ENCODE measurements around the gene TOM1L1. TPM values are rescaled to one million over a fixed set of nuclear protein-coding genes. Genes with fewer than 3 reads are reported as not detected.

The TOM1L1 gene
- total RNA-seq, 1 experiment from 2014 or later: 46.8 TPM

GRCh38 chr17:54983260-54983659, 82.6 kb downstream of the TOM1L1 start:
- H3K4me1 Mint-ChIP-seq (ENCODE audit: low read depth, unreplicated experiment): no peaks in the 10 kb centered on the region
- H3K36me3 Mint-ChIP-seq (ENCODE audit: insufficient read depth, unreplicated experiment): no peaks in the 10 kb centered on the region
- peaks cover 3% of the 10 kb centered on the region for H3K9me3 Mint-ChIP-seq (ENCODE audit: low read depth, unreplicated experiment)
- no peak overlapping the region for H3K4me3 Mint-ChIP-seq (ENCODE audit: low read depth, unreplicated experiment)
- no peak for DNase-seq
- no TSS peak for BruUV-seq (replicated peaks)
- no peak overlapping the region for H3K27ac Mint-ChIP-seq (ENCODE audit: unreplicated experiment)
- intact Hi-C loops (cut with micrococcal nuclease; ENCODE audit: unreplicated experiment): no loop called here
- no peaks in the 10 kb centered on the region for H3K27me3 Mint-ChIP-seq (ENCODE audit: unreplicated experiment)
- TF ChIP-seq CTCF (IDR thresholded peaks at IDR 0.05; ENCODE audit: unreplicated experiment): no peak
- CTCF ChIA-PET: no interaction called here

- DNase-seq: no peak
- BruUV-seq (replicated peaks): no TSS peak
- Mint-ChIP-seq H3K27me3 (ENCODE audit: unreplicated experiment) (no peaks in the 10 kb centered on the region), H3K9me3 (ENCODE audit: low read depth, unreplicated experiment) (peaks cover 3% of the 10 kb centered on the region), H3K27ac (ENCODE audit: unreplicated experiment) (no peak overlapping the region), H3K36me3 (ENCODE audit: insufficient read depth, unreplicated experiment) (no peaks in the 10 kb centered on the region), H3K4me3 (ENCODE audit: low read depth, unreplicated experiment) (no peak overlapping the region), H3K4me1 (ENCODE audit: low read depth, unreplicated experiment) (no peaks in the 10 kb centered on the region)
- CTCF ChIA-PET: interaction anchor here (1.5 kb wide), 1 partner anchor 12 kb away, joined by 3 read pairs; no protein-coding TSS in a partner anchor
- intact Hi-C loops (cut with micrococcal nuclease; ENCODE audit: unreplicated experiment): no loop called here
- TF ChIP-seq CTCF (IDR thresholded peaks at IDR 0.05; ENCODE audit: unreplicated experiment): no peak
Measured at GRCh38 chr17:54985476-54985875, 84.8 kb downstream of the TOM1L1 start.

- no peak for DNase-seq
- Mint-ChIP-seq H3K27ac (ENCODE audit: unreplicated experiment) (no peak overlapping the region), H3K36me3 (ENCODE audit: insufficient read depth, unreplicated experiment) (no peaks in the 10 kb centered on the region), H3K9me3 (ENCODE audit: low read depth, unreplicated experiment) (no peaks in the 10 kb centered on the region), H3K4me3 (ENCODE audit: low read depth, unreplicated experiment) (no peak overlapping the region), H3K4me1 (ENCODE audit: low read depth, unreplicated experiment) (no peaks in the 10 kb centered on the region), H3K27me3 (ENCODE audit: unreplicated experiment) (no peaks in the 10 kb centered on the region)
- BruUV-seq (replicated peaks): no TSS peak
- intact Hi-C loops (cut with micrococcal nuclease; ENCODE audit: unreplicated experiment): no loop called here
- CTCF ChIA-PET: no interaction called here
- TF ChIP-seq CTCF (IDR thresholded peaks at IDR 0.05; ENCODE audit: unreplicated experiment): no peak
Measured at GRCh38 chr17:54990118-54990517, 89.5 kb downstream of the TOM1L1 start.

- CTCF ChIA-PET: interaction anchor here (0.7 kb wide), 1 partner anchor 502 kb away, joined by 3 read pairs; no protein-coding TSS in a partner anchor
- no TSS peak for BruUV-seq (replicated peaks)
Measured at GRCh38 chr17:54991567-54991966, 90.9 kb downstream of the TOM1L1 start.

More at GRCh38 chr17:54991567-54991966, 90.9 kb downstream of the TOM1L1 start:
- no peak for TF ChIP-seq CTCF (IDR thresholded peaks at IDR 0.05; ENCODE audit: unreplicated experiment)
- H3K36me3 Mint-ChIP-seq (ENCODE audit: insufficient read depth, unreplicated experiment): no peaks in the 10 kb centered on the region
- intact Hi-C loops (cut with micrococcal nuclease; ENCODE audit: unreplicated experiment): no loop called here
- H3K4me3 Mint-ChIP-seq (ENCODE audit: low read depth, unreplicated experiment): no peak overlapping the region
- DNase-seq: no peak
- no peaks in the 10 kb centered on the region for H3K27me3 Mint-ChIP-seq (ENCODE audit: unreplicated experiment)
- H3K9me3 Mint-ChIP-seq (ENCODE audit: low read depth, unreplicated experiment): no peaks in the 10 kb centered on the region
- no peaks in the 10 kb centered on the region for H3K4me1 Mint-ChIP-seq (ENCODE audit: low read depth, unreplicated experiment)
- no peak overlapping the region for H3K27ac Mint-ChIP-seq (ENCODE audit: unreplicated experiment)

All from Calu3 (cell line).